ENCODE measurements around the gene SMOC2.
"Not testable (repeated sequence)": the region's sequence is repeated elsewhere in the genome, so short reads cannot be mapped to it uniquely, and the experiment has no call there.

Gene SMOC2

DNA sequence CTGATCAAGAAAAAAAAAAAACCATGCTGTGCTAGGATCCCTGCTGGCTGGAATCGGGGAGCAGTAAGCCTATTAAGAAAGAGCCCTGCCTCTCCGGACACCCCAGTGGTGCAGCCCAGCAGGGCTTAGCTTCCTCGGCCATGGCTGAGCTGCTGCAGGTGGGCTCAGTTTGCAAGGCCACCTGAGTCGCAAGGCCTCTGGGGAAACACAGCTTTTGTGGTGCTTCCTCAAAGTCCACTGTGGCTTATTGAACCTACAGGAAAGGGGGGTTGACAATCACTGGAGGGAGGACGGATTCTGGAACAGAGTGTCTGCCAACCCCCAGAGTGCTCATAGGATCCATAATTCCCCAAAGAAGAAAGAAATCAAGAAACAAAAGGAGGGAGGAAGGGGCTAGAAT is 240.8 kb downstream of the SMOC2 start:
- DNase-seq (ENCODE audit: low read depth) = no peak

GRCh38 chr6:168683621-168684020 is 242.6 kb downstream of the SMOC2 start:
- DNase-seq (ENCODE audit: low read depth) = no peak

DNA sequence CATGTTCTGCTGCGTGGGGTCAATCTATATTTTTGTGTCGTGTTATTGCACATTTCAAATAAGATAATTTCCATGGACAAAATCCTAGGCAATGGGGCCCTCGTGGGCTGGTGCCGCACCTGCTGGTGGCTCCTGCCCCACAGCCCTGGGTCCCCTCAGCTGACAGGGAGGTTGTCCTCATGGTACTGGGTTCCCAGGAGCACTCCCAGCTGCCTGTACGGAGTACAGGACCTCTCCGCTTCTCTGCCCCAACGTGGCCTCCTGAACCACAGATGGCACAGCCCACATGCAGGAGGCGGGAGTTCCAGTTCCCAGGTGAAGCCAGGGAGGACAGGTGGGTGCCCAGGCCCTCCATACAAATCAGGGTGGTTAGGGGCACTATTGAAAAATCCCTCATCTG is 243.5 kb downstream of the SMOC2 start:
- DNase-seq (ENCODE audit: low read depth) = no peak

DNA sequence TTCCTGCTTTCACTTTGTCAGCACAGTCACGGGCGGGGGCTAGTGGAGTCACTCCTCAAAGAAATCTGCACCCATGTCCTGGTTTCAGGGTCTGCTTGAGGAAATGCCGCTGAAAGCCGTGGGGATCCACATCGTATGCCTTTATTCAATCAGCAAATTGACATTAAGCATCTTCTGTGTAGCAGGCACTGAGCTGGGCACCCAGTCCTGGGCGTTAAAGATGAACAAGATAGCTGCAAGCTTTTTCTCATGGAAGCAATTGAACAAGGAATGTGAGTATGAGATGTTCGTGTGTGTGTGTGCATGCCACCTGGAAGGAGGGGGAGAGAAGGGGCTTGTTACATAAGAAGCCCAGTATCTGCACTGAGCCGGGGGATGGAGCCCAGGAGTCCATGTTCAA is 243.9 kb downstream of the SMOC2 start:
- DNase-seq (ENCODE audit: low read depth) = no peak

- DNase-seq (ENCODE audit: low read depth) = no peak
Observed at GRCh38 chr6:168686029-168686738, 245.2 kb downstream of the SMOC2 start.

GRCh38 chr6:168686831-168687730 is 246.1 kb downstream of the SMOC2 start:
- no peak for DNase-seq (ENCODE audit: low read depth)

GRCh38 chr6:168690271-168690670 is 249.3 kb downstream of the SMOC2 start:
- DNase-seq (ENCODE audit: low read depth) = no peak

GRCh38 chr6:168691774-168692173 is 250.8 kb downstream of the SMOC2 start:
- no peak for DNase-seq (ENCODE audit: low read depth)

DNA sequence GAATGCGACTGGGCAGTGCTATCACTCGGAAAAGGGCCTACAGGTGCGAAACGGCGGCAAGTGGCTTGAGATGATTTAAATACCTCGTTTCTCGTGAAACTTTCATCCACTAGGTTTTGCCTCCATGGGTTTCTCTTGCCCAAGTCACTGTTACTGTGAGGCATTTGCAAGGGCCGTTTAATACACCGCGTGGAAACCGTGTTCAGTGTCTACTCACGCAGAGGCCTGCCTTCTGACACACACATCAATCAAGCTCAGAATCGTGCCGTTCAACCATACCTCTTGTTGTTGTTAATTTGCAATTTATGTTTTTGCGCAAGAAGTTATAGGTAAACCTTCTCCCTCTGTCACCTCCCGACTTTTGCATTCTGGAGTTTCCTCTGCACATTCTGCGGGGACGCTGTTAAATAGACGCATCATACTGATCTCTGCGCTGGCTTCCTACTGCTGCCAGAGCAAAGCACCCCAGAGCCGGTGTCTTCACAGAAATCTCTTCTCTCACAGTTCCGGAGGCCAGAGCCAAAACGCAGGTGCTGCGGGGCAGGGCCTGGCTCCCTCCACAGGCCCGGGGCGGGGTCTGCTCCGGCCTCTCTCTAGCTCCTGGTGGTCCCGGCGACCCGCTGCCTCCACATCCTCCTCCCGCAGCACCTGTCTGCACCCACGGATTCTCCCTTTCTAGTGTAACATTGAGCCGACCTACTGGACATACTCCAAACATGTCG is 251.4 kb downstream of the SMOC2 start:
- DNase-seq (ENCODE audit: low read depth) = no peak

- DNase-seq (ENCODE audit: low read depth) = not testable (repeated sequence)
Observed at GRCh38 chr6:168692915-168693257, 251.9 kb downstream of the SMOC2 start.

DNA sequence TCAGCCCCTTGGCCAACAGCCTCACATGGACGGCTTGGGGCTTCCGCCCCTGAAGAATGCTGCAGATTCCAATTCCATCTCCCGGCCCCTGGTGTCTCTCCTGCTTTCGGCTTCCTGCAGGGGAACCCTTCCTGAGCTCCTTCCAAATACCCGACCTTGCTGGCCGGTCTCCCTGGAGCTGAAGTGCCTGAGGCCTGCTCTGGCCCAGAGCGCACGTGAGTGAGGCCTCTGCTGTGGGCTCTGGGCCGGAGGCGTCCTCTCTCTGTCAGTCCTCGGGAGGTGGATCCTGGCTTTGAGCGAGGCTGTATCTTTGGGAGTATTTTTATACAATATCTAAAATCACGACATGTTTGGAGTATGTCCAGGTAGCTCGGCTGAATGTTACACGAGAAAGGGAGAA is 253.8 kb downstream of the SMOC2 start:
- not testable (repeated sequence) for DNase-seq (ENCODE audit: low read depth)

GRCh38 chr6:168695701-168696100 is 254.7 kb downstream of the SMOC2 start:
- DNase-seq (ENCODE audit: low read depth) = no peak

DNA sequence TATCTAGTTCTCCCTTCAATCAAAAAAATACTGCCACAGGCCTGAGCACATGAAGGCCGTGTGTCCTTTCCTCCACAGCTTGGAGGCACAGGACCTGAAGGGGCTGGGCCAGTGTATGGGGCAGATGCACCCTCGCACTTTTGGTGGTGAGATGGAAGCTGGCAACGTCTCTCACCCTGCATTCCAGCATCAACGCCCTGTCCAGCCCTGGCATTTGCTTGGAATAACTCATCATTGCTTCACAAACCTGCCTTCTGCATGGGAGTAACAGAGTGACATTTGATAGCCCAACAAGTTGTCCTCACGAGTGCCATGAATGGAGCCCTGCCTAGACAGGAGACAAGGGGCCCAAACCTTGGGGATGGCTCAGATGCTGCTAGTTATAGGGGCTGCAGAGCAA is 257.9 kb downstream of the SMOC2 start:
- DNase-seq (ENCODE audit: low read depth) = no peak

DNA sequence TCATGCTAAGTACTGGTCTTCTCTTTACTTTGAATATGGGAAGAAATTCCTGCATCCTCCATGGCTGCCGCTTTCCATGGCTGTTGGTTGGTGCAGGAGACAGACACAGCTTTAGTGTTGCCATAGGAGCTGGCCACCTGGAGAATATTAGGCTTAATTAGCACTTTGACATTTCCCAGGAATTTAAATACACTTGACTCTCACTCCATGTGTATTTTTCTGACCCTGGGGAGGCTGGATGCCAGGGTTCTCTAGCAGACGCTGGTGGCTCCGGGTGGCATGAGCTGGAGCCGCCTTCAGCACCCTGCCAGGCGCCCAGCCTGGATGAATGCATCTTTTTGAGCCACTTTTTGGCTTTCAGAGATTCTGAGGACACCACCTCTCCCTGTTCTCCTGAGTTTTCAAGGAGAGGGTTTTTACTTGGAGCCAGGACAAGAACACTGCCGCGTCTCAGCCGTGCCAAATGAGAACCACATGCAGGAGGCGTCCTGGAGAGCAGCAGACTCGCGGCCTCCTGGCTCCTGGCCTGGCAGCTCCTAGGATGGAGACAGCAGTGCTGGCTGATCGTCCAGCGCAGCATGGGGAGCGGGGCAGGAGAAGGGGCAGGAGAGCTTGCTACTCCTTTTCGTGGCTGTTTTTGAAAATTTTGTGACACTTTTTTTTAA is 258.8 kb downstream of the SMOC2 start:
- DNase-seq (ENCODE audit: low read depth) = no peak

GRCh38 chr6:168700880-168701279 is 259.9 kb downstream of the SMOC2 start:
- no peak for DNase-seq (ENCODE audit: low read depth)

GRCh38 chr6:168703990-168704389 is 263.0 kb downstream of the SMOC2 start:
- no peak for DNase-seq (ENCODE audit: low read depth)

DNA sequence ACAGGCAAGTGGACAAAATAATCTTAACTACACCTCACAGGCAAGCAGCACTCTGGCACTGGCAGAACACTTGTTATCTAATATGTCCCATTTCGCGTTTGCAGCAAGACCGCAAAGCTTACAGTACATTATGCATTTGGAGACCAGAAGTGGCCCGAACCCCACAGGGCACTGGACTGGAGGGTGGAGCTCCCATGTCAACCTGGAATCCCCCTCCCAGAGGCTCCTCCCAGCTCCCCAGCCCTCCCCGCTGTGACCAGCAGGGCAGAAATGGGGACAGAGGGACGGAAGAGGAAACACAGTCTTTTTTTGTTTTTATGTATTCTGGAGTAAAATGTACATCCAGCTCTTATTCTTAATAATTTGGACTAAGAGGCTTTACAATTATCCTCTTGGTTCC is 263.7 kb downstream of the SMOC2 start:
- DNase-seq (ENCODE audit: low read depth) = no peak

DNA sequence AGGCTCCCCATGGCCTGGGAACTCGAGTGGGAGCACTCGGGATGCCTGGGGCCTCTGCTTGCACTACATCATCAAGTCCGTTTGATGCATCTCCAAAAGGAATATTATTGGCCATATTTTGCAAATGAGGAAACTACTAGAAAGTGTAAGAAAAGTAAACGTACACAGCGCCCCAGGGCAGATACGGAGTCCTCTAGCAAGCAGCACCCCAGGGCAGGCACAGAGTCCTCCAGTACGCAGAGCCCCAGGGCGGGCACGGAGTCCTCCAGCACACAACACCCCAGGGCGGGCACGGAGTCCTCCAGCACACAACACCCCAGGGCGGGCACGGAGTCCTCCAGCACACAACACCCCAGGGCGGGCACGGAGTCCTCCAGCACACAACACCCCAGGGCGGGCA is 264.3 kb downstream of the SMOC2 start:
- DNase-seq (ENCODE audit: low read depth) = not testable (repeated sequence)

GRCh38 chr6:168706471-168707177 is 265.6 kb downstream of the SMOC2 start:
- DNase-seq (ENCODE audit: low read depth) = no peak

- DNase-seq (ENCODE audit: low read depth) = no peak
Observed at GRCh38 chr6:168708526-168708925, 267.5 kb downstream of the SMOC2 start.

GRCh38 chr6:168708984-168709383 is 268.0 kb downstream of the SMOC2 start:
- no peak for DNase-seq (ENCODE audit: low read depth)

DNA sequence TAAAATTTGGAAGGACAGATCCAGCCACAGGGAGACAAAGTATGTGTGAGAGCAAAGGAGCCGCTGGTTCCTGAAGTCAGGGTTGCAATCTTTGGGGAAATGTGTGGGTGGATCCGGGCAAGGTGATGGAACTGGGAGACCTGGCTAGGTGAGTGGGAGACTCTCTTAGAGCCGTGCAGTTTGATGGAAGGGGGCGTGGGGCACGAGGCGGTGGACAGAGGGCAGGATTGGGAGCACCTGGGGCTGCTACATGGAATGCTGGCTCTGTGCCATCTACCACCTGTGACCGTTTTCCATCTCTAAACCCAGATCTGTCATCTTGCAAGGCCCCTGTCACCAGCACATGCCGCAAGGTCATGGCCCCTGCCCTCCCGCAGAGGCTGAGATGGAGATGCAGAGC is 268.4 kb downstream of the SMOC2 start:
- no peak for DNase-seq (ENCODE audit: low read depth)
